Stromal cell of bone marrow (primary cell): Measurements from ENCODE around the gene MCCC1.
A peak's percentile ranks its signal among the peaks of the same experiment; 100 is the strongest.

Source experiments
- DNase-seq: peaks from one replicate; pipeline ENCODE4 v3.0.0-alpha.2; 2012; ENCODE audit warnings: low read depth

MCCC1 gene

DNA sequence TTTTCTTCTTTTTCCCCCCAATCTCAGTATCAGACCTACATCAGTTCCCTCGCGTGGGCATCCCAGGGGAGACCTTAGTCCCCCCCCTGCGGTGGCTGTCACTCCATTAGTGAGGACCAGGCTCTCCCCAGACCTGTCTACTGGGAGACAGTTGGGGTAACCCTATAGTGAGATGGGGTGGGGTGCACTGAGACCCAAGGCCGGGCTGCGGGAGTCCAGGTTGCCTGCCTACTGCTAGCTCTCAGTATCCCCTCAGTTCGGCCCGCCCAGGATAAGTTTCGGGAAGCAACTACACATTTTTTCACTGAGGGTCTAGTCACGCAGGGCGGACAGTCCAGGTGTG is 118.3 kb downstream of the MCCC1 start:
- DNase-seq = no peak

DNA sequence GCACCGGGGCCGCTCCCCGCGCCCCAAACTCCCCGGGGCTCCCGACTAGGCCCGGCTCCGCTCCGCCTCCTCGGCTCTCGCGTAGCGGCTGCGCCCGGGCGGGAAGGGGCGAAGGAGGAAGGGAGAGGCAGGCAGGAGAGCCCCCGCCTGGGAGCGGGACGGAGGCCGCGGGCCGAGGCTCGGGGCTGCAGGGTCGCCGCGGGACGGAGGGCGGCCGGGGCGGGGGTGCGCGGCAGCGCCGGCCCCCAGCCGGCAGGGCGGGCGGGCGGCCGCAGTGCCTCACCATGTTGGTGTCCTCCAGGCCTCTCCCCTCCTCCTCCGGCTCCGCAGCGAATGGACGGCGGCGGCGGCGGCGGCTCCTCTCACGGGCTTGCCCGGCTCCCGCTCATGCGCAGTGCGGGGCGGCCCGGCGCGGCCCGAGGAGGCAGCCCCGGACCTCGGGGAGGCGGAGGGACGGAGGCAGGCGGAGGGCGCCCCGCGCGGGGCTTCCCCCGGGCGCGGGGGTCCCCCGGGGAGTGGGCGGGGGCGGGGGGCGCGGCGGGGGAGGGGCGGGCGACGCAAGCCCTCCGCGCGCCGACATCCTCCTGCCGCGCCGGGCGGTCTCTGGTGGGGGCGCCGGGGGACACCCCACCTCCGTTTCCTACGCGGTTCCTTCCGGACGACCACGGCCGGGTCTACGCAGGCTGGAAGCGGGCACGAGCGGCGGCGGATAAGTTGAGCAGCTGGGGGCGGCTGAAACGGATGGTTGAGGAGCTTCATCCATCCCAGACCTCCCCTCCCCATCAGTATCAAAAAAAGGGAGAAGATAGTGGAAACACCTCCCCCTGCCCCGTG is 118.9 kb downstream of the MCCC1 start, which contains the start of gene DCUN1D1:
DCUN1D1 (minus strand) TSS at position 335 of the 834 bp plus-strand sequence; CDS start at position 286, 49 bp downstream.
- peak; percentile 76 for DNase-seq

DNA sequence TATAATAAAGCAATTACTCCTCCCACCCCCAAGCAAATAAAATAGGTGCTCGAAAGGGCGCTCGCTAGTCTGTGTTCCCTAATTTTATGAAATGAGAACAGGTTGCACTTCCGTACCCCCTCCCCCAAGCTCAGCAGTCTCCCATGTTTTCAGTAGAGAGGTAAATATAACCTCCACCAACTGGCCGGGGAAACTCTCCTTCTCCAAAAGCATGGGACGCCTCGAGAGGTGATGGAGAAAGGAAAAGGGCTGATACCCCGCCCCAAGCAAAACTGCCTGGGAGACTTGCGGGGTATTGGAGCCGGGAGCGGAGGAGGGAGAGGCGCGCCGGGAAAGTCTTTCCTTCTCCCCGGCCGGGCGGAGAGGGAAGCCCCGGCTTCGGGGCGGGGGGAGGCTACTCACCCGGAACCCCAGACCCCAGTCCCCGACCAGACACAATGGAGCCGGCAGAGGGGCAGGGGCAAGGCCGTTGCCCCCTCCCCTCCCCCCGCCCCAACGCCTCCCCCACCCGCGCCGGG is 119.6 kb downstream of the MCCC1 start:
- no peak for DNase-seq

DNA sequence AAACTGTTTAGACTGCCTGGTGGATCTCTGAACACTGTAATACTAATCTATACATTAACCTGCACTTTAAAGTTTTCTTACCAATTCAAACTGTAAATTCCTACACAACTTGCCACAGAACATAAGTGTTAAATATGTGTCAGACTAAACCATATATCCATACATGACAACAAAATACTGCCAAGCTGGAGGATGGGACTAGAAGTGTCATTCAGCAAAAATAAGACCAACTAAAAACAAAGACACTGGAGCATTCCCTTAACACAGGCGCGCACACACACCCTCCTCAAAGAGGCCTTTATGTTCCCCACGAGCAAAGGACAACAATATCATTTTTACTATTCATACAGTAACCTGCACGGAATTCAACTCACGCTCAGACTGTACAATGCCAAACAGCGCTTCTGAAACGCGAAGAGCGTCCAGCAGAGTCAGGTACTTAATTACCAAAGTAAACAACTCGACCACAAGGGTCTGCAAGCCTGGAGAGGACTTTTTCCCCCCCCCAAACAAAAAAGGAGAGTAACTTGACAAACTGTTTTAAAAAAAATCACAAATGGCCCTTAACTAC is 120.1 kb downstream of the MCCC1 start:
- DNase-seq = no peak

DNA sequence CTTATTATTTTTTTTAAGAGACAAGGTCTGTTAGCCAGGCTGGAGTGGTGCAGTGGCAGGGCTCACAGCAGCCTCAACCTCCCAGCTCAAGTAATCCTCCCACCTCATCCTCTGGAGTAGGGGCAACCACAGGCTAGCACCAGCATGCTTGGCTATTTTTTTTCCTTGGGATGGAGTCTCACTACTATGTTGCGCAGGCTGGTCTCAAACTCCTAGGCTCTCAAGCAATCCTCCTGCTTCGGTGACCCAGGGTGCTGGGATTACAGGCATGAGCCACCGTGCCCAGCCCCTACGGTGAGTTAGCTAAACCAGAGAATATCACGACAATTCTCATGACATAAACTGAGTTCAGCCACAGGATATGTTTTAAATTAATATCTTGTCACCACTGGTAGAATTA is 120.9 kb downstream of the MCCC1 start:
- no peak for DNase-seq

- DNase-seq = no peak
Measured at GRCh38 chr3:182973047-182973446, 126.2 kb downstream of the MCCC1 start.

- no peak for DNase-seq
Measured at GRCh38 chr3:182972387-182972786, 126.9 kb downstream of the MCCC1 start.

GRCh38 chr3:182971637-182972036 is 127.7 kb downstream of the MCCC1 start:
- no peak for DNase-seq

DNA sequence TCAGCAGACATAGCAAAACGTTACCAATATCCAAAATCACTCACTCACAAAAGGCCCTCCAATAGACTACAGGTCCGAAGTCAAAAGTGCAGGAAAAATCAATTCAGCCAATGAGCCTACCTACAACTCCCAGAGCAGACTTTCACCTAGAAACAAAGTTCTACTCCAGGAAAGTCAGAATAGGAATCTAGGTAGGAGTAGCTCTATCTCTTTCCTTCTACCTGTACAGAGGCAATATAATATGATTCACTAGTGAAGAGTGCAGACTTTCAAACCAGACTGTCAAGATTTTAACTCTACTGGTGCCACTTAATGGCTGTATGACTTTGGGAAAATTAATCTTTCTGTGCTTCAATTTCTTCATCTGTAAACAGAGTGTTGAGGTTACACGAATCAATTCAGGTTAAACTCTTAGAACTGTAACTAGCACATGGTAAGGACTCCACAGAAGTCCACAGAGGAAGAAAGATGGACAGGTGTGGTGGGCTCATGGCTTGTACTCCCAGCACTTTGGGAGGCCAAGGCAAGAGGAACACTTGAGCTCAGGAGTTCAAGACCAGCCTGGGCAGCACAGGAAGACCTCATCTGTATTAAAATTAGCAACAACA is 128.4 kb downstream of the MCCC1 start:
- no peak for DNase-seq

DNA sequence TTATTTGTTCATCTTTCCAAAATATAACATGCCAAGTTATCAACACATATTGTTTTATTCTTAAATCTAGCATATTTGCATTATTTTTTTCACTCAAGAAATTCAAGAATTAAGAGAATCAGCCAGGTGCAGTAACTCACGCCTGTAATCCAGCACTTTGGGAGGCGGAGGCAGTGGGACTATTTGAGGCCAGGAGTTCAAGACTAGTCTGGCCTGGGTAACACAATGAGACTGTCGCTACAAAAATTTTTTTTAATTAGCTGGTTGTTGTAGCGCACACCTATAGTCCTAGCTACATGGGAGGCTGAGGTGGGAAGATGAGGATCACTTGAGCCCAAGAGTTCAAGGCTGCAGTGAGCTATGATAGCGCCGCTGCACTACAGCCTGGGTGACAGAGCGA is 129.4 kb downstream of the MCCC1 start:
- no peak for DNase-seq

DNA sequence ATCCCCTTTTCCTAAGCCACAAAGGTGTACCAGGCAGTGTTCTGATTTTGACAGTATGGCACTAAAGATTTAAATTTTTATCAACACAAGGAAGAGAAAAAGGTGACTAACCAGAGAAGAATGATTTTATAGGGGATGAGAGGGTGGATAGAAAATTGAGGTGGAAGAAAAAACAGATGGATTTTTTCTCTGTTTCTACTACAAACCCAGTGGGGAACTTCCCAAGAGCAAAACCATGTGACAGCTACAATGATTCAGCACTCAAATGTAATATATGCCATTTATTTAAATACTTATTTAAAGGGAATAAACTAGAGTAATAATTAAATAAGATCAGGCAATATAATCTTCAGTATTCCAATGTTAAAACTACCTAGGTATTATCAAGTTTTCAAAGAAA is 130.0 kb downstream of the MCCC1 start:
- DNase-seq = peak; percentile 23

- no peak for DNase-seq
Measured at GRCh38 chr3:182967218-182968204, 131.8 kb downstream of the MCCC1 start.

DNA sequence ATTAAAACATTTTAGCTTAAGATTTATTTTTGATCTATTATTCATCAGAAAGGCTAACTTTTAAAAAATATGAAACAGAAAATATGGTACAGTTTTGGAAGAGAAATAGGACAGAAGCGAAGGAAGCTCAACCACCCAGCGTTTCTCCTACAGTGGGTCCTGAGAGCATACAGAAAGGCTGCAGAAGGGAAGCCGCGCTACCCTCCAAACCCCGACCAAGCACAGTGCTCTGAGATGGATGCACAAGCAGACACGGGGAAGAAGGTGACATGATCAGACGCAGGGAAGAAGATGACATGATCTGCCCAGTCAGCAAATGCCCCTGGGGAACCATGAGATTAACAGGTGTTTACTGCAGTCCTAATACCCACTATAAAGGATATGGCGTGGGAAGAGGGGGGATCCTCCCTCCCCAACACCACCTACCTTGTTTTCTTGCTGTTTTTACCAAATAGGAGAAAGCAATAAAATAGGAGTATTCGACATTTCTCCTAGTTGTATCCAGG is 133.4 kb downstream of the MCCC1 start:
- no peak for DNase-seq
